NCI-H146 (cell line): ENCODE measurements around the gene GINM1.

Experiments used
- DNase-seq: peaks from one replicate; lab custom pipeline; 2025; lab: John Stamatoyannopoulos, UW

Gene GINM1

DNA sequence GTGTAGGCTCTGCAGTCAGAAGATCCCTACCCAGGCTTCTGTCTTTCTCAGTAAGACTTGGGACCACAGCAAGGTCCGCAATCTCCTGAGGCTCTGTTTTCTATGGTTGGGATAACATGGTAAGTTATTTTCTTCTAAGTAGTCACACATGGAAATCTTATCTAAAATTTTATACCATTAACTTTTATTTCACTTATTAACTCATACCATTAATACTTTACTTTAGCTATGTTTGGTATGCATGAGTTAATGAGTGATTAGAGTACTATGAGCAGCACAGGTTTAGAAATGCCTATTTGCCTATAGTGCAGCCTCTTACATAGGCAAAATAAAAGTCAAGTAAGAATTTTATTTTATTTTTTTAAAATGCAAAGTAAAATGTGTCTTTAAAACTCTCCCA is 27.2 kb downstream of the GINM1 start:
- no peak for DNase-seq

DNA sequence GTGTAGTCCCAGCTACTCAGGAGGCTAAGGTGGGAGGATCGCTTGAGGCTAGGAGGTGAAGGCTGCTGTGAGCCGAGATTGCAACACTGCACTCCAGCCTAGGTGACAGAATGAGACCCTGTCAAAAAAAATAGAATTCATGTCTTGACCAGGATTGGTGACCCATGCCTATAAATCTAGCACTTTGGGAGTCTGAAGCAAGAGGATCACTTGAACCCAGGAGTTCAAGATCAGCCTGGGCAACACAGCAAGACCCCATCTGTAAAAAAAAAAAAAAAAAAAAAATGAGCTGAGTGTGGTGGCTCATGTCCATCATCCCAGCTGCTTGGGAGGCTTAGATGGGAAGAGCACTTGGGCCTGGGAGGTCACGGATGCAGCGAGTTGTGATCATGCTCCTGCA is 34.3 kb downstream of the GINM1 start:
- DNase-seq: no peak

DNA sequence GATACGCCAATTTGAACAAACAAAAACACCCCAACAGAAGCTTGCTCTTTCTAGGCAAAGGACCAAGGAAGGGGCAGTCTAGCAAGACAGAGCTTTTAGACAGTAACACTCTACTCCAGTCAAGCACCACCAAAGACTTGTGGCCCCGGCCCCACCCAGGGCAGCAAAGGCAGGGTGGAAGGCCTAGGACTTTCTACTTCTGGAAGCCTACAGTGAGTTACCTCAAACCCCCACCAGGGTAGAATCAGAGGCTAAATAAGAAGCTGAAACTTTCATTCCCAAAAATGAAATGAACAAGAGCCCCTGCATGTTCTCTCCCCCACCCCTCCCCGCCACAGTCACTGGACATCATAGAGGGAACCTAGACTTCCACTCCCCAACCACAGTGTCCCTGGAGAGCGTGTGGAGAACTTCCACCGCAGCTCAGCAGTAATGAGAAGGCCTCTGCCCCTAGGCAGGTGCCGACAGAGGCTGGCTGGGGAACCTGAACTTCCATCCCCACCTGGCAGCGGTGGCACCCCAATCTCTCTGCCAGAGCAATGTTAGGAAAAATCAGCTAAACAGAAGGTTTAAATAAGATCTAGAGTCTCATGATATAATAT is 42.3 kb downstream of the GINM1 start:
- no peak for DNase-seq

DNA sequence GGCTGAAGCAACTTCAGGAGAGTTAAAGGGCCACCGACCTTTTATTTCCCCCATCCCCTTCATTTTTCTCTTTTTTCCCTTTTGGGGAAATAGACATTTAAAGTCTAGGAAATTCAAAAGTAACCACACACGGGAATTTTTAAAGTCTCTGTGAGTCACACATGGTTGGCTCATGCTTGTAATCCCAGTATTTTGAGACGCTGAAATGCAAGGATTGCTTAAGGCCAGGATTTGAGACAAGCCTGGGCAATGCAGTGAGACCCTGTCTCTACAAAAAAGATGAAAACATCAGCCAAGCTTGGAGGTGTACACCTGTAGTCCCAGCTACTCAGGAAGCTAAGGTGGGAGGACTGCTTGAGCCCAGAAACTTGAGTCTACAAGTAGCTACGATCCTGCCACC is 48.2 kb downstream of the GINM1 start:
- no peak for DNase-seq

DNA sequence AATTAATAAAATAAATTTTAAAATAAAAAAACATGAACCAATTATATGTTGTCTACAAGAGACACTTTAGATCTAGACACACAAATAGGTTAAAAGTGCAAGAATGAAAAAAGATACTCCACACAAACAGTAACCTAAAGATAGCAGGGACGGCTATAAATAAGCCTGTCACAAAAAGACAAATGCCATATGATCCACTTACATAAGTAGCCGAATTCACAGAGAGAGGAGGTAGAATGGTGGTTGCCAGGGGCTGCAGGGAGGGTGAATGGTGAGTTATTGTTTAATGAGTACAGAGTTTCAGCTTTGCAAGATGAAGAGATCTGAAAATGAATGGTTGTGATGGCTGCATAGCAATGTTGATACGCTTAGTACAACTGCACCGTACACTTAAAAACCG is 49.6 kb downstream of the GINM1 start:
- no peak for DNase-seq

DNA sequence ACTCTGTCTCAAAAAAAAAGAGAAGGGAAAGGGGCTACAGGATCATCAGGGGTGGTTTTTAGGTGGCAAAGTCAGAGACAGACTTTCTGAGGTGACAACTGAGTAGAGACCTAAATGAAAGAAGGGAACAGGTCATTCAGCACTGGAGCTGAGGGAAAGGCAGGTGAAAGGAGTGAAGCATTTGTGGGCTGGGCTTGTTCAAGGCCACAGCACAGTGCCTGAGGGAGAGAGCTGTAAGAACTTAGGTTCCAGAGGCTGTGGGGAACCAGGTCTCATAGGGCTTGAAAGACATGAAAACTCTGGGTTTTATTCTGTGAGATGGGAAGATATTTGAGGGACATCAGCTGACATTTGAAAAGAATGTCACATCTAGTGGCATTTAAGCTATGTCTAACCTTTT is 61.5 kb downstream of the GINM1 start:
- DNase-seq: no peak

DNA sequence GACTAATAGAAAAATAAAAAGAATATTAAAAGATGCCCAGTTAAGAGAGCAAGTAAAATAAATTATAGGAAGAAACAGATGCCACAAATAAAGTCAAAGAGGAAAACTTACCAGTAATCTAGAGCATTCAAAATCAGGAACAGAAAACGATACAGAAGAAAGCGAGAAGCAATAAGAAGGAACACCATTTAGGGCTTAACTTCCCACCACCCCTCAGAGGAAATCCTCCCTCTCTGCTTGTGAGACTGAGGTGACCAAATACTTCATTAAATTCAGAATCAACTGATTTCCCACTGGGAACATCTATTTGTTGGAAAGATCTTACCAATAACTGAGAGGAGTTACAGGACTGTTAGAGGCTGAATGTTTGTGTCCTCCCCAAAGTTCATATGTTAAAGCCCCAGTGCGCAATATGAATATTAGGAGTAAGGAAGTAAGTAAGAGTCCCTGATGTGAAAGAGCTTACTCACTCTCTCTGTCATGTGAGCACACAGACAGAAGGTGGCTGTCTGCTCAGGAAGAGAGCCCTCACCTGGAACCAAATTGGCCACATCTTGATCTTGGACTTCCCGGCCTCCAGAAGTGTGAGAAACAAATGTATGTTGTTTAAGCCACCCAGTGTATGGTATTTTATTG is 62.8 kb downstream of the GINM1 start:
- DNase-seq: no peak

DNA sequence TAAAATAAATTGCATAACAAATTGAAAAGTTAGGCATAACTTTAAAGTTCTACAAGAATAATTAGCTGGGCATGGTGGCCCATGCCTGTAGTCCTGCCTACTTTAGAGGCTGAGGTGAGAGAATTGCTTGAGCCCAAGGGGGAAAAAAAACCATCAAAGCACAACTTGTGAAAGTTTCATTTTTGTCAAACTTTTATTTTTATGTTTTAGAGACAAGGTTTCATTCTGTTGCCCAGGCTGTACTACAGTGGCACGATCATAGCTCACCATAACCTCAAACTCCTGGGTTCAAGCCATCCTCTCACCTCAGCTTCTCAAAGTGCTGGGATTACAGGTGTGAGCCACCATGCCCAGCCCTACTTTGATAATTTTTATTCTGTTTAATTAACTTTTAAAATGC is 68.1 kb downstream of the GINM1 start:
- no peak for DNase-seq

DNA sequence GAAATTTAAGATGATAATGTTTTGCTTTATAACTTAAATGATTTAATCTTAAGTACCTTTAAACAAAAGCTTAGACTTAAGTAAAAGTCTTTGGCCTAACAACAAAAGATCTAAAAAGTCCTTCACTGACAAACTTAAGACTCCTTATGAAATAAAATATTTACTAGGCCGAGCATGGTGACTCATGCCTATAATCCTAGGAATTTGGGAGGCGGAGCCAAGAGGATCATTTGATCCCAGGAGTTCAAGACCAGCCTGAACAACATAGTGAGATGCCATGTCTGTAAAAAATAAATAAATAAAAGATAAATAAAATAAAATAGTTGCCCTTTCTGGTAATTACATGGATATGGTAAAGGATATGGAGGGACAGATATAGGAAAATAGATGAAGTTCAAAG is 69.9 kb downstream of the GINM1 start:
- DNase-seq: no peak
